A172 (cell line): ENCODE measurements around the gene LRRC57. TPM values are rescaled to one million over a fixed set of nuclear protein-coding genes. Genes with fewer than 3 reads are reported as not detected.

ENCODE experiments used
- DNase-seq: peaks from one replicate; pipeline ENCODE4 v3.0.0-alpha.2; 2015; ENCODE audit warnings: low spot score
- total RNA-seq: library from RNA; depleted of rRNA; stranded (reverse); fragments of >200 nt; shearing (Covaris generic); gene quantifications from 2 replicates; pipeline ENCODE4 v1.2.3, GENCODE V29; 2014

The LRRC57 gene
- total RNA-seq, 1 experiment from 2014 or later: 13.2 TPM

GRCh38 chr15:42549741-42550392 is 1.3 kb upstream of the LRRC57 start:
- DNase-seq: no peak

GRCh38 chr15:42549032-42549491 is 469 bp upstream of the LRRC57 start:
- peak; percentile 45 for DNase-seq

- peak; percentile 23 for DNase-seq
These were observed 710 bp downstream of the LRRC57 start for GRCh38 chr15:42547918-42548248.

- DNase-seq: peak; percentile 5
These were observed 3.6 kb downstream of the LRRC57 start for GRCh38 chr15:42544853-42545629.

DNA sequence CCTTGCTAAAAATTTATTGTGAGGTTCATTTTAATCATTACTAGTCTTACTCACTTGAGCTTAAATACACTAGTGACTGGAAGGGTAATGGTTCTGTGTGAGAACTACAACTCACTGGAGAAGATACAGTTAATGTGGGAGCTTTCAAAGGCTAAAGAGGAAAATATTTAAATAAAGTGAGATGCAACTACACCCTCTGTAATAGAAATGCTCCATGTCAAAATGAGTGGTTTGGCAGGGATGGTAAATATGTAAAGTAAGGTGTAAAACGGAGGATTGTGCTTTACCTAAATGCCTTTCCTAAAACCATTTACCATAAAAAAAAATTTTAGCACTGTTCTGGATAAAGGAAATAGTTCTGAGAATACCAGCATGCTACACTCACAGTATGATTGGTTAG is 15.3 kb downstream of the LRRC57 start:
- DNase-seq: no peak

GRCh38 chr15:42528970-42529369 is 19.6 kb downstream of the LRRC57 start:
- DNase-seq: no peak

DNA sequence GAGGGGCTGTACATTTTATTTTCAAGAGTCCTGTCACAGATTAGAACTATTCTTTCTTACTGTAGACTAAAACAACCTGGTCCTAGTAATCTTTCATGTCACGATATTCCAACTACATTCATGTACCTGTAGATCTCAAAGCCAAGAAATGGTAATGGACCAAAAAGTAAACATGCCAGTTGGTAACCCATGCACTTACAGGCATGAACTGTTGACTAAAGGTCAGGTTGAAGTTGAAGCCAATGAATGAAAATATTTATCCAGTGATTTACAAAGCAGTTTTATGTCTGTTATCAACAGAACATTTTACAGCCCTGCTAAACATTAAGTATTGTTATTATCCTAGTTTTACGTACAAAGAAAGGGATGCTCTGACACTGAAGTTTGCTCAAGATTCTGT is 25.3 kb downstream of the LRRC57 start:
- no peak for DNase-seq

DNA sequence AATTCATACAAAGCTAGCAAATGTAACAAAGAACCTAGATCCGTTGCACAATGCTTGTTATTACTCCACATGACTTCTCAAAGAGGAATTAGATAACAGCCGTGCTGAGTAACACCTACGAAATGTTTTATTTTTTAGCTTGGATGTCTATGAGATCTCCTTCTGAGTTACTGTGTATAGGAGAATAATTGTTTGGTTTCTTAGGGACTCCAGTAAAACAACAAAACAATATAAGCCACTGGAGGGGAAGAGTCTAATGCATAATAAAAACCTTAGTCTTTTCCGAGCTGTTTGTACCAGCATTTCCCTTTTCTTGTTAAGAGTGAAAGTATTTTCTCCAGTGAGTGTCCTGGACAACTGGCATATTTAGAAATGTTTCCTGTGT is 37.6 kb downstream of the LRRC57 start:
- peak; percentile 25 for DNase-seq

DNA sequence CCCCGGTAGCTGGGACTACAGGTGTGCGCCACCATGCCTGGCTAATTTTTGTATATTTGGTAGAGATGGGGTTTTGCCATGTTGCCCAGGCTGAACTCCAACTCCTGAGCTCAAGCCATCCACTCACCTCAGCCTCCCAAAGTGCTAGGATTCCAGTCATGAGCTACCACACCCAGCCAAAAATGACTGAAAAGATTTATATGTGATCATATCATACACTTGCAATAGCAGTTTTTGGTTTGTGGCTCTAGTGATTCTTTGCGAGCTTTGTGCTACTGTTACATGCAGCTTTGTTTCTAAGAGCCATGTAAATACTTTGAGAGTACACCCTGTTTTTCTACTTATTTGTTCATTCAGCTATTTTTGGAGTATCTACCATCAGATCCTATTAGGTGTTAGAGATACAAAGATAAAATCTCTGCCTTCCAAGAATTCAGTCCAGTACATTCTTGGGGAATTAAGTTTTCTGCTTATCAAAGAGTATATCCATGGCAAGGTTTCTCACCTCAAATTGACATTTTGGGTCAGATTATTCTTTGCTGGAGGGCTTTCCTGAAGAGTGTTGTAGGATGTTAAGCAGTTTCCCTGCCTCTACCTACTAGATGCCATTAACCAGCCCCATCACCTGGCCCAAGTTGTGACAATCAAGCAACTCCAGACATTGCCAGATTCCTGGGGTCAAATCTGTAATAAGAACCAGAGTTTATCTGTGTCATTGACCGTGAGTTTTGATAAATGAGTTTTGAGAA is 38.2 kb downstream of the LRRC57 start:
- no peak for DNase-seq

DNA sequence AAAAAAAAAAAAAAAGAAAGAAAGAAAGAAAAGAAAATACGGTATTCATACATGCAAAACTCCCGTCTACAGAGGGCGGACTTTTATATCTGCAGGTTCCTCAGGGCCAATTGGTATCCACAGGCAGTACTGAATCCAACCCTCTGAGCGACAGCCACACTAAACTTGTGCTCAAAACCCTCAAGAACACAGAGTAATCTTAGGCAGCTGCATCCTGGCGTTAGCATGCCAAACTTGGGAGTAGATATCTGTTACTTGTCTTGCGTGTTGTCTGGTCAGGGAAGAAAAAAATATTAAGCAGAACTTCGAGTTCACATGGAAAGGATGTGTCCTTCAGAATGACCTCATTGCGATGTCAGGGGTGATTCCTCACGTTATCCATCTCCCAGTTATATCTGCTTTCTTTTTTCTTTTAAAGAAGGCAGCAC is 40.3 kb downstream of the LRRC57 start:
- no peak for DNase-seq

- no peak for DNase-seq
These were observed 41.1 kb downstream of the LRRC57 start for GRCh38 chr15:42507514-42507913.

- DNase-seq: no peak
These were observed 44.0 kb downstream of the LRRC57 start for GRCh38 chr15:42504631-42505030.

- DNase-seq: no peak
These were observed 44.8 kb downstream of the LRRC57 start for GRCh38 chr15:42503825-42504224.

DNA sequence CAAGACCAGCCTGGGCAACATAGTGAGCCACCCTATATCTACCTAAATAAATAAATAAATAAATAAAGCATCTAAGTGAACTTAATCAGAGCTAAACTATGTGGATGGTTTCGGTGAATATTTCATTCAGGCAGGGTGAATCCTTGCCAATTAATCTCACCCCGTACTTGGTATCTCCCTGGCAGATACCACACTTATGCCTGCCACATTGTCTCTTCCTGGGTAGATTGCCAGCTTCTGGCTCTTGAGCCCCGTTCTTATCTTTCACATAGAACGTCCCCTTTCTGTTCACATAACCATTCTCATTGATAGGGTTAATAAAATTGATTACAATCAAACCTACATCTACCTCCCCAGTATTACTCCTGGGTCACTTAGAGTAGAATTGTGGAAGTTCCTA is 46.1 kb downstream of the LRRC57 start:
- DNase-seq: no peak

DNA sequence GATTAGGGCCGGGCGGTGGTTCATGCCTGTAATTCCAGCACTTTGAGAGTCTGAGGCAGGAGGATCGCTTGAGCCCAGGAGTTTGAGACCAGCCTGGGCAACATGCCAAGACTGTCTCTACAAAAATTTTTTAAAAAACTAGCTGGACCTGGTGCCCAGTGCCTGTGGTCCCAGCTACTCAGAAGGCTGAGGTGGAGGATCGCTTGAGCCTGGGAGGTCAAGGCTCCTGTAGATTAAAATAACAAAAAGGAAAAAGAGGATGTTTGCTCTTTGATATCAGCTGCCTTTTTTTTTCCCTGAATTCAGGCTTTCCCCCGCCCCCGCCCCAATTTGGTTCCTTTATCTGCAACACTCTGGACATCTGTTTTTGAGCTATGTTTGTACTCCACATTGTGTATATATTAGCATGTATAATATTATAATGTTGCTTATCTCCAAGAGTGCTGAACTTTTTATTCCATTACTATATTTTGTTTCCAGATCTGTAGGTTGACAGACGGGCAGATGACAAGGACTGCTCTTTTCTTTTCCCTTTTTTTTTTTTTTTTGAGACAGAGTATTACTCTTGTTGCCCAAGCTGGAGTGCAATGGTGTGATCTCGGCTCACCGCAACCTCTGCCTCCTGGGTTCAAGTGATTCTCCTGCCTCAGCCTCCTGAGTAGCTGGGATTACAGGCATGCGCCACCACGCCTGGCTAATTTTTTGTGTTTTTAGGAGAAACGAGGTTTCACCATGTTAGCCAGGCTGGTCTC is 48.6 kb downstream of the LRRC57 start:
- peak; percentile 8 for DNase-seq

DNA sequence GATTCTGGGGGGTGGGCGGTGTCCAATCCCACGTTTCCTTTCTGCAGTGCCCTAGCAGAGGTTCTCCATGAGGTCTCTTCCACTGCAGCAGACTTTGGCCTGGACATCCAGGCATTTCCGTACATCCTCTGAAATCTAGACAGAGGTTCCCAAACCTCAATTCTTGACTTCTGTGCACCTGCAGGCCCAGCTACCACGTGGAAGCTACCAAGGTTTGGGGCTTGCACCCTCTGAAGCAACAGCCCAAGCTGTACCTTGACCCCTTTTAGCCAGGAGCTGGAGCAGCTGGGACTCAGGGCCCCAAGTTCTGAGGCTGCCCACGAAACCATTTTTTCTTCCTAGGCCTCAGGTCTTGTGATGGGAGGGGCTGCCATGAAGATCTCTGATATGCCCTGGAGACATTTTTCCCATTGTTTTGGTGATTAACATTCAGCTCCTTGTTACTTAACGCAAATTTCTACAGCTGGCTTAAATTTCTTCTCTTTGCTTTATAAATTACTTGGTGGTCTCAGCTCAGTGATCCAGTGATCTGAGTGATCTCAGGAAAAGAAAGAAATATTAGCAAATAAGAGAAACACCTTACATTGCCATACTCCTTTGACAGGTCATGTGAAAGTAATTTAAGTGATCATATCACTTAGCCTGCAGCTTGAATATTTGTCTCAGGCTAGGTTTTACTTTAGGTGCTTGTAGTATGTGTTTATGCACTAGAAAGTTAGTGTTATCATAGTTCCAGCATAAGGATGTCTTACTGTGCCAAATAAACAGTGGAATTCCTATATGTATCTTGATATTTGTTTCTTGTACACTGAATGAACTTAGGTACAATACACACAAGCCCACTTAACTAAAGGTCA is 50.2 kb downstream of the LRRC57 start:
- DNase-seq: no peak

GRCh38 chr15:42495361-42496212 is 53.0 kb downstream of the LRRC57 start, which contains the start of gene SNAP23:
SNAP23 (plus strand) TSS chr15:42495634; CDS start chr15:42511847, 16,213 bp downstream.
- DNase-seq: peak; percentile 88

GRCh38 chr15:42494998-42495360 is 53.6 kb downstream of the LRRC57 start:
- DNase-seq: peak; percentile 75

DNA sequence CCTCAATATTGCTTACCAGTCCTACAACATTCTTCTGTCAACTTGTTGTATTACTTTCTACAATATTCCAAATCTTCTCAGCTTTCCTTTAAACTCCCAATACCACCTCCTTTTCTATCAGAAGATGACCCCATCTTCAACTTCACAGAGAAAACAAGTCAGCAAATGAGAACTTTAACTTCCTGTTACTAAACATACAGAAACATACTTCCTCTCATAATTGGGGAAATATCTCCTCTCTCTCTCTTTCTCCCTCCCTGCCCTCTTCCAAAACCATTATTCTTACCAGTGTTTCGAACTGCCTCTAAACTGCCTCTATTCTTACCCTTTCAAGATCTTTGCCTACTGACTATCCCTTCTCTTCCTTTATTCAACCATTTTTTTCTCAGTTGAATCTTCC is 54.9 kb downstream of the LRRC57 start:
- no peak for DNase-seq
